Measurements from ENCODE around the gene ITM2B. TPM values are rescaled to one million over a fixed set of nuclear protein-coding genes. Genes with fewer than 3 reads are reported as not detected.

ITM2B gene
- total and polyA plus RNA-seq, 10 of the 15 experiments (the other 5 are each of a cell fraction or from before 2014, with no cell fraction given): 2.5 to 18.1 (median 4.9) TPM

DNA sequence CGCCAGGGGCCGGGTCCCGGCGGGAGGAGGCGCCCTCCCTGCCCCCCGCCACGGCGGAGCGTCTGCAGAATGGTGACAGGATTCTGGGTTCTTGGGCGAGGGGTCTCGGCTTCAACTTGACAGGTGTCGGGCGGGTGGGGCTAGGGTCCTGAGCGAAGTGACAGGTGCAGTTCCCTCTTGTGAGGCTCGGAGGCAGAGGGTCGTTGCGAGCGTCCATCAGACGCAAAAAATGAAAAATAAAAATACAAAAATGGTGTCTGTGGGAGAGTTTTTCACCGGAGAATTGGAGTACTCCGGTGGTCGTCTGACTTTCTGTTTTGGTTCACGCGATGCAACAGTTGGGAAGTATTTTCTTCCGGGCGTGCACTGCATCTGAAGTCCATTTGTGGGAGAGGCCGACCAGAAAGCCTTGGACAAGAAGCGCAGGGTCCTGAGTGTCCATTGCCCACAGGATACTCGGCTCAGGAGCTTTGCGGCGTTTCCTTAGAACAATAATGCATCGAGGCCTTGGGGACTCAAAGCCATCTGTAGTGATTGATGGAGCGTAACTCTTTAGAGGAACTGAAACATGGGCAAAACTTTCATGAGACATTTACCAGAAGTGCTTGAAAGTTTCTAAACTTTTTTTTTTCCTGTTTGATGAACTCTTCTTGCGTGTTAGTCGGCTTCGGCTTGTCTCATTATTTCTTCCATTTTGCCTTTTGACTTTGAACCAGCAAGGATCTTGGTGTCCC is 71.3 kb downstream of the ITM2B start (continued):
- TF ChIP-seq FOXK2 (IDR thresholded peaks at IDR 0.05): no peak
- TF ChIP-seq BACH1 (IDR thresholded peaks at IDR 0.05; ENCODE audit: borderline replicate concordance): peak; percentile 47; the same call in 1 of the 2 replicates
- TF ChIP-seq, protein P1, sequence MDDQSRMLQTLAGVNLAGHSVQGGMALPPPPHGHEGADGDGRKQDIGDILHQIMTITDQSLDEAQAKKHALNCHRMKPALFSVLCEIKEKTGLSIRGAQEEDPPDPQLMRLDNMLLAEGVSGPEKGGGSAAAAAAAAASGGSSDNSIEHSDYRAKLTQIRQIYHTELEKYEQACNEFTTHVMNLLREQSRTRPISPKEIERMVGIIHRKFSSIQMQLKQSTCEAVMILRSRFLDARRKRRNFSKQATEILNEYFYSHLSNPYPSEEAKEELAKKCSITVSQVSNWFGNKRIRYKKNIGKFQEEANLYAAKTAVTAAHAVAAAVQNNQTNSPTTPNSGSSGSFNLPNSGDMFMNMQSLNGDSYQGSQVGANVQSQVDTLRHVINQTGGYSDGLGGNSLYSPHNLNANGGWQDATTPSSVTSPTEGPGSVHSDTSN (IDR thresholded peaks at IDR 0.05; ENCODE audit: insufficient replicate concordance, low read depth, low read length): peak; percentile 74

DNA sequence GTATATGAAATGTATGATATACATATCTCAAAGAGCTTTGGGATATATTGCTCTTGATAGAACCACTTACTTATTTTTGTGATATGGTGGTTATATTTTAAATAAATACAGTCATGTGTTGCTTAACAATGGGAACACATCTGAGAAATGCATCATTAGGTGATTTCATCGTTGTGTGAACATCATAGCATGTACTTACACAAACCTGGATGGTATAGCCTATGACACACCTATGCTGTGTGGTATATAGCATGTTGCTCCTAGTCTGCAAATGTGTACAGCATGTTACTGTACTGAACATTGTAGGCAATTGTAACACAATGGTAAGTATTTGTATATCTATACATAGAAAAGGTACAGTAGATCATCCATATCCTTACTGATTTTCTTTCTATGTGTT is 78.2 kb downstream of the ITM2B start:
- peaks cover 0 to 5% of the 10 kb centered on the region in 2 experiments; a peak in 2 of 4 replicates for H3K36me3 ChIP-seq (ENCODE audit: control insufficient read depth in 2 of 2, insufficient read depth in 2 of 2, low read length in 1 of 2)
- no peak for FAIRE-seq
- H3K79me2 ChIP-seq (ENCODE audit: control insufficient read depth, insufficient read depth, low read length): peaks cover 19% of the 10 kb centered on the region
- no peak overlapping the region for H3K4me3 ChIP-seq
- H3K9me3 ChIP-seq (replicated peaks; ENCODE audit: control insufficient read depth, insufficient read depth, low read length): no peaks in the 10 kb centered on the region; the same call in 2 of the 3 replicates
- ChIA-PET CTCF (interaction anchor here (0.7 to 1.2 kb wide), 3 partner anchors 21 to 67 kb away, joined by 3 read pairs; no protein-coding TSS in a partner anchor), POLR2A (no interaction called here), RAD21 (ENCODE audit: unreplicated experiment) (no interaction called here), SMC1A (ENCODE audit: uncharacterized antibody, unreplicated experiment) (interaction anchor here (0.6 to 2.3 kb wide), 6 partner anchors 16 to 184 kb away, joined by 3 to 12 read pairs (median 3); no protein-coding TSS in a partner anchor)
- H3K27ac ChIP-seq (ENCODE audit: control insufficient read depth, insufficient read depth): no peak overlapping the region
- H2AFZ ChIP-seq (ENCODE audit: control insufficient read depth, low read depth, low read length): no peak overlapping the region
- intact Hi-C loops (cut with micrococcal nuclease; ENCODE audit: unreplicated experiment): no loop called here
- in situ Hi-C loops (cut with MboI): no loop called here
- no peak for DNase-seq (ENCODE audit: low read depth, low spot score)
- TF ChIP-seq, protein P2, sequence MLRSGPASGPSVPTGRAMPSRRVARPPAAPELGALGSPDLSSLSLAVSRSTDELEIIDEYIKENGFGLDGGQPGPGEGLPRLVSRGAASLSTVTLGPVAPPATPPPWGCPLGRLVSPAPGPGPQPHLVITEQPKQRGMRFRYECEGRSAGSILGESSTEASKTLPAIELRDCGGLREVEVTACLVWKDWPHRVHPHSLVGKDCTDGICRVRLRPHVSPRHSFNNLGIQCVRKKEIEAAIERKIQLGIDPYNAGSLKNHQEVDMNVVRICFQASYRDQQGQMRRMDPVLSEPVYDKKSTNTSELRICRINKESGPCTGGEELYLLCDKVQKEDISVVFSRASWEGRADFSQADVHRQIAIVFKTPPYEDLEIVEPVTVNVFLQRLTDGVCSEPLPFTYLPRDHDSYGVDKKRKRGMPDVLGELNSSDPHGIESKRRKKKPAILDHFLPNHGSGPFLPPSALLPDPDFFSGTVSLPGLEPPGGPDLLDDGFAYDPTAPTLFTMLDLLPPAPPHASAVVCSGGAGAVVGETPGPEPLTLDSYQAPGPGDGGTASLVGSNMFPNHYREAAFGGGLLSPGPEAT (IDR thresholded peaks at IDR 0.05; ENCODE audit: low read depth): no peak
- TF ChIP-seq, protein P3, sequence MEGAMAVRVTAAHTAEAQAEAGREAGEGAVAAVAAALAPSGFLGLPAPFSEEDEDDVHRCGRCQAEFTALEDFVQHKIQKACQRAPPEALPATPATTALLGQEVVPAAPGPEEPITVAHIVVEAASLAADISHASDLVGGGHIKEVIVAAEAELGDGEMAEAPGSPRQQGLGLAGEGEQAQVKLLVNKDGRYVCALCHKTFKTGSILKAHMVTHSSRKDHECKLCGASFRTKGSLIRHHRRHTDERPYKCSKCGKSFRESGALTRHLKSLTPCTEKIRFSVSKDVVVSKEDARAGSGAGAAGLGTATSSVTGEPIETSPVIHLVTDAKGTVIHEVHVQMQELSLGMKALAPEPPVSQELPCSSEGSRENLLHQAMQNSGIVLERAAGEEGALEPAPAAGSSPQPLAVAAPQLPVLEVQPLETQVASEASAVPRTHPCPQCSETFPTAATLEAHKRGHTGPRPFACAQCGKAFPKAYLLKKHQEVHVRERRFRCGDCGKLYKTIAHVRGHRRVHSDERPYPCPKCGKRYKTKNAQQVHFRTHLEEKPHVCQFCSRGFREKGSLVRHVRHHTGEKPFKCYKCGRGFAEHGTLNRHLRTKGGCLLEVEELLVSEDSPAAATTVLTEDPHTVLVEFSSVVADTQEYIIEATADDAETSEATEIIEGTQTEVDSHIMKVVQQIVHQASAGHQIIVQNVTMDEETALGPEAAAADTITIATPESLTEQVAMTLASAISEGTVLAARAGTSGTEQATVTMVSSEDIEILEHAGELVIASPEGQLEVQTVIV (IDR thresholded peaks at IDR 0.05; ENCODE audit: borderline replicate concordance, partially characterized antibody): no peak
- TF ChIP-seq, protein P4, sequence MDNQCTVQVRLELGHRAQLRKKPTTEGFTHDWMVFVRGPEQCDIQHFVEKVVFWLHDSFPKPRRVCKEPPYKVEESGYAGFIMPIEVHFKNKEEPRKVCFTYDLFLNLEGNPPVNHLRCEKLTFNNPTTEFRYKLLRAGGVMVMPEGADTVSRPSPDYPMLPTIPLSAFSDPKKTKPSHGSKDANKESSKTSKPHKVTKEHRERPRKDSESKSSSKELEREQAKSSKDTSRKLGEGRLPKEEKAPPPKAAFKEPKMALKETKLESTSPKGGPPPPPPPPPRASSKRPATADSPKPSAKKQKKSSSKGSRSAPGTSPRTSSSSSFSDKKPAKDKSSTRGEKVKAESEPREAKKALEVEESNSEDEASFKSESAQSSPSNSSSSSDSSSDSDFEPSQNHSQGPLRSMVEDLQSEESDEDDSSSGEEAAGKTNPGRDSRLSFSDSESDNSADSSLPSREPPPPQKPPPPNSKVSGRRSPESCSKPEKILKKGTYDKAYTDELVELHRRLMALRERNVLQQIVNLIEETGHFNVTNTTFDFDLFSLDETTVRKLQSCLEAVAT (IDR thresholded peaks at IDR 0.05): no peak
- no peaks in the 10 kb centered on the region for H4K20me1 ChIP-seq (ENCODE audit: control insufficient read depth, insufficient read depth)
- WGBS (ENCODE audit: insufficient coverage, insufficient replicate concordance, low lambda C conversion rate, missing lambda C conversion rate): 97% methylated on average over 1 of the region's 1 CpG
- BruUV-seq (replicated peaks): no TSS peak
- no peaks in the 10 kb centered on the region for H3K27me3 ChIP-seq (replicated peaks in 1 of 2; ENCODE audit: control insufficient read depth in 2 of 2, insufficient read depth in 2 of 2, low read length in 1 of 2)
- H3K4me2 ChIP-seq (ENCODE audit: control insufficient read depth, insufficient read depth): no peak overlapping the region
- H3K4me1 ChIP-seq (ENCODE audit: control insufficient read depth, insufficient read depth, low read length): no peaks in the 10 kb centered on the region
- peak; percentile 27; the same call in 2 of the 3 replicates for ATAC-seq
- H3K9ac ChIP-seq (ENCODE audit: control insufficient read depth, insufficient read depth, low read length): no peak overlapping the region

Data from GM12878 (cell line).